GM18498 (cell line): Measurements from ENCODE around the gene MRAP.
"Not testable (repeated sequence)": the region's sequence is repeated elsewhere in the genome, so short reads cannot be mapped to it uniquely, and the experiment has no call there.

Source experiments
- ATAC-seq: cut with Tn5 transposase; IDR thresholded peaks from one replicate; pipeline ENCODE4 v1.9.1; 2021; ENCODE audit warnings: mild to moderate bottlenecking, moderate library complexity; ENCODE audit not compliant: unreplicated experiment

Gene MRAP

GRCh38 chr21:32298658-32299081 is at the start of gene MRAP:
Gene MRAP, plus strand, starts transcription at chr21:32298855. Its CDS starts 117 bp downstream, at chr21:32298972.
- no peak for ATAC-seq

GRCh38 chr21:32249511-32250280 is 49.0 kb upstream of the MRAP start:
- no peak for ATAC-seq

GRCh38 chr21:32252136-32252535 is 46.5 kb upstream of the MRAP start:
- no peak for ATAC-seq

GRCh38 chr21:32253215-32253641 is 45.4 kb upstream of the MRAP start:
- ATAC-seq: no peak

DNA sequence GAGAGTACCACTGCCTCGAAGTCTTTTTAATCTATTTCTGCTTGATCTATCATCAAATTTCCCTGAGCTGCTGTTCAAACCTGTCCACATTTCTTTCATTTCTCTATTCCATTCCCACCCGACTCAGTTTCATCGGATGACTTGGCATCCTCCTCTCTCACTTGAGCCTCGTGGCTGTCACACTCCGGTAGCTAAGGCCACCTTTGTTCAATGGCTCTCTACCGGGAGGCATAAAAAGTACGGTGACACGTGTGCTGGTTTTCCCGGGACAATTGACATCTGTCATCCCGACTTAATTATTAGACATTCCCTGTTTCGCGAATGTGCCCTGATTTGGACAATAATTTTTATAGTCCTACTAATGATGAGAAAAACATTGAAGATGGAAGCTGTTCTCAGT is 42.4 kb upstream of the MRAP start:
- ATAC-seq: no peak

DNA sequence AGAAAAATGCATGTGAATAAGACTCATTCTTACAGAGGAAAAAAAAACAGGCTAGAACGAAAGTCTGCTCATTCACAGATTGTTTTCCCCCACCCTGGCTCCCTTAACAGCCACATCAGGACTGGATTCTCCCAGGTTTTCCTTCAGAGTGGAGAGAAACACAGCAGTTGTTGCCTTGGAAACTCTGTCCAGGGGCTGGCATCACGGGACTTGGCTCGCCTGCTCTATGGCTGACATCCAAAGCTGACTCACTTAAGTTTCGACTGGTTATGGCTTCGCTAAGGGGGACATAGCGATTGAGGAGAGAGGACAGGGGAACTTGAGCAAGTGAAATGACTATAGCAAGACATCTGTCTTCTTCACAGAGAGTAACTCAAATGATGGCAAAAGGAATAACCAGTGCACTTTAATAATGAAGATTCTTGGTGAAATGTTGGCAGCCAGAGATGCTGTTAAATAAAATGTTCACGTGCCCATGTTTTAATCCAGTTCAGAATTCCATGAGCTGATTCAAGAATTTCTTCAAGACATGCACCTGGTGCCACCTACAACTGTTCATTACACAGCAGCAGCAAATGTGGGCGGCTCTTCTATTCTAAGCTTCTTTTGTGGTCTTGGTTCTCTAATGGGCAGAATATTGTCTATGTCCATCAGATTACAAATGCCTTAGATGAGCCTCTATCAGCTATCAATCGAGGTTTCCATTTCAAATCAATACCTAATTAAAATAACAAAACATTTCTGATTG is 41.6 kb upstream of the MRAP start:
- no peak for ATAC-seq

- peak; percentile 66 for ATAC-seq
These were observed 40.5 kb upstream of the MRAP start for GRCh38 chr21:32257962-32258785.

DNA sequence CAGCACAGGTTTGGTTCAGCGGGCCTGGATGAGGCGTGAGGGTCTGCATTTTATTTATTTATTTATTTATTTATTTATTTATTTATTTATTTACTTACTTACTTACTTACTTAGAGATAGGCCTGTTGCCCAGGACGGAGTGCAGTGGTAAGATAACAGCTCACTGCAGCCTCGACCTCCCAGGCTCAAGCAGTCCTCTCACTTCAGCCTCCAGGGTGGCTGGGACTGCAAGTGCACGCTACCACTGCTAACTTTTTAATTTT is 39.9 kb upstream of the MRAP start:
- not testable (repeated sequence) for ATAC-seq

DNA sequence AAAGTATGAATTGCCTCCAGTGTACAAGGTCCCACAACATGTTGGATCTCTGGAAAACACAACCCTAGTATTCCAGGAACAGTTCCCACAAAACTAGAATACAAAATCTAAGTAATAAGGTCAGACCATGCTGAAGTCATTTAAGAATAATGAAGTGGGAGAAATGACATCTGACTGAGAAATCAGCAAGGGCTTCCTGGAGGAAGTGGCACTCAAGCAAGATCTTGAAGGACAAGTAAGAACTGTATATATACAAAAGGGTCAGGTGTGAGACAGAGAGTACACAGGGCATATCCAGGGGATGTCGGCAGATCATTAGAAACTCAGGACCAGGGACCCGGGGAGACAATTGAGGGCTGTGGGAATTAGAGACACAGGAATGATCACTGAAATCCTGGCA is 38.5 kb upstream of the MRAP start:
- no peak for ATAC-seq

- no peak for ATAC-seq
These were observed 36.7 kb upstream of the MRAP start for GRCh38 chr21:32261929-32262328.

GRCh38 chr21:32265321-32265720 is 33.3 kb upstream of the MRAP start:
- not testable (repeated sequence) for ATAC-seq

- ATAC-seq: no peak
These were observed 27.9 kb upstream of the MRAP start for GRCh38 chr21:32270748-32271147.

DNA sequence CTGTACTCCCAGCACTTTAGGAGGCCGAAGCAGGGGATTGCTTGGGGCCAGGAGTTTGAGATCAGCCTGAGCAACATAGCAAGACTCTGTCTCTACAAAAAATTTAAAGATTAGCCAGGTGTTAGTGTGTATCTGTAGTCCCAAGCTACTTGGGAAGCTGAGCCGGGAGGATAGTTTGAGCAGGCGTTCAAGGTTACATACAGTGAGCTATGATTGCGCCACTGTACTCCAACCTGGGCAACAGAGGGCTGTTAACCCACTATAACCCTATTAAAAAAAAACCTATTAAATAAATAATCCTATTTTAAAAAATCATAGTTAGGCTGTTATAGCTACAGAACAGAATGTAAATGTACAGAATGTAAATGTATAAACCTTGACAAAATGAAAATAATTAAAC is 22.0 kb upstream of the MRAP start:
- no peak for ATAC-seq

DNA sequence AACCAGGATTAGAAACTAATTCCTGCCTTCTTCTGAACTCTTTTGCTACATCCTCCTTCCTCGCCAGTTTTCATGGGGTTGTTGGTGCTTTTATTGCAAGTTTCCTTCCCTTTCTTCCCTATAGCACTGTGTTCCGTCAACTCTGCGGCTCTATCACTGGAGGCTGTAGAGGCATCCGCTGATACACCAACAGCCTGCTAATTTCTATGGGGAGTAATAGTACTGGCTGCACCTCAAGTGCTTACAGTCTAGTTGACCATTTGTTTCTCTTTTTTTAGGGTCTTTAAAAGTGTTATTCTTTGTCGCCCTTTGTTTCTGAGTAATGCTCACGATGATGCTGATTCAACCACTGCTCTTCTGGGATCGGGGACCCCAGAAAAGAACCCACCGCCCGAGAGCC is 20.6 kb upstream of the MRAP start:
- ATAC-seq: no peak

- peak; percentile 96 for ATAC-seq
These were observed 19.9 kb upstream of the MRAP start, which contains the start of gene MIS18A for GRCh38 chr21:32278518-32279376. Gene MIS18A, minus strand, starts transcription at chr21:32279049. Its CDS starts 35 bp downstream, at chr21:32279014.

GRCh38 chr21:32279377-32279680 is 19.3 kb upstream of the MRAP start:
- no peak for ATAC-seq

GRCh38 chr21:32281531-32281930 is 17.1 kb upstream of the MRAP start:
- no peak for ATAC-seq

GRCh38 chr21:32282992-32283391 is 15.7 kb upstream of the MRAP start:
- ATAC-seq: no peak

GRCh38 chr21:32285476-32285875 is 13.2 kb upstream of the MRAP start:
- ATAC-seq: no peak

DNA sequence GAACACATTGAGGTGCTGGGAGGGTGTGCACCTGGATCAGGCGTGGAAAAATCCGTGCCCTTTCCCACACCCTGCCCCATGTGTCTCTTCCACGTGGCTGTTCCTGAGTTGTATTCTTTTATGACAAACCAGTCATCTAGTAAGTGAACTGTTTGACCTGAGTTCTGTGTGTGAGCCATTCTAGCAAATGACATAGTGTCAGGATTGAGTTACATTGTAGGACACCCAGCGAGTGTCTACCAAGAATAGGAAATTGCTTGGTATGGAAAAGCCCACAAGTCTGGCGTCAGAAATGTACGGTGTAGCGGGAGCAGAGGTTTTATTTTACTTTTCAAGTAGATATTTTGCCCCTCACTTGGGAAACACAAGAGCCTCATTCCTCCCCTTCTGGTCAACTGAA is 1.2 kb upstream of the MRAP start:
- no peak for ATAC-seq

GRCh38 chr21:32298148-32298559 is 501 bp upstream of the MRAP start:
- no peak for ATAC-seq
